KG1 (cell line): ENCODE measurements around the gene HECTD3.
"Not testable (repeated sequence)": the region's sequence is repeated elsewhere in the genome, so short reads cannot be mapped to it uniquely, and the experiment has no call there.

ENCODE experiments used
- DNase-seq: peaks from one replicate; lab custom pipeline; 2025; lab: John Stamatoyannopoulos, UW

HECTD3 gene

DNA sequence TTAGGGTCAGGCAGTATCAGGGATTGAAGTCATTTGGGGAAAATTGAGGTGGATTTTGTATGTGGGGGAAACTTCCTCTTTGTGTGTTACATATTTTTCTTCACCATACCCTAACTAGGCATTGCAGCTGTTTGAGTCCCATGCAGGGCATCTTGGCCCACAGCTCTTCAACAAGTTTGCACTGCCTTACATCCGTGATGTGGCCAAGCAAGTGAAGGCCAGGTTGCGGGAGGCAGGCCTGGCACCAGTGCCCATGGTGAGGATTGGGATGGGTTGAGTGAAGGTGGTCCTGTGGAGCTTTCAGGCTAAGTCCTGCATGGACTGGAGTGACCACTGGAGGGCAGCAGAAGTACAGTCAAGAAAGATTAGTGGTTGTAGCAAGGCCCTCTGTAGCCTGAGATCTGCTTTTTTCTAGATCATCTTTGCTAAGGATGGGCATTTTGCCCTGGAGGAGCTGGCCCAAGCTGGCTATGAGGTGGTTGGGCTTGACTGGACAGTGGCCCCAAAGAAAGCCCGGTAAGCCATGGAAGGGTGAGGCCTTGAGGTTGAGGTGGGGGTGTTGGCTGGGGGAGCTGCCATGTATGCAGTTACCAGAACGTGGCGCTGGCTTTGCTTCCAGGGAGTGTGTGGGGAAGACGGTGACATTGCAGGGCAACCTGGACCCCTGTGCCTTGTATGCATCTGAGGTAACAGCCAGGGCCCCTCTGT, 3.4 kb upstream of the HECTD3 start:
- peak; percentile 44 for DNase-seq

- DNase-seq: no peak
These were observed 2.6 kb upstream of the HECTD3 start for GRCh38 chr1:45013551-45014209.

DNA sequence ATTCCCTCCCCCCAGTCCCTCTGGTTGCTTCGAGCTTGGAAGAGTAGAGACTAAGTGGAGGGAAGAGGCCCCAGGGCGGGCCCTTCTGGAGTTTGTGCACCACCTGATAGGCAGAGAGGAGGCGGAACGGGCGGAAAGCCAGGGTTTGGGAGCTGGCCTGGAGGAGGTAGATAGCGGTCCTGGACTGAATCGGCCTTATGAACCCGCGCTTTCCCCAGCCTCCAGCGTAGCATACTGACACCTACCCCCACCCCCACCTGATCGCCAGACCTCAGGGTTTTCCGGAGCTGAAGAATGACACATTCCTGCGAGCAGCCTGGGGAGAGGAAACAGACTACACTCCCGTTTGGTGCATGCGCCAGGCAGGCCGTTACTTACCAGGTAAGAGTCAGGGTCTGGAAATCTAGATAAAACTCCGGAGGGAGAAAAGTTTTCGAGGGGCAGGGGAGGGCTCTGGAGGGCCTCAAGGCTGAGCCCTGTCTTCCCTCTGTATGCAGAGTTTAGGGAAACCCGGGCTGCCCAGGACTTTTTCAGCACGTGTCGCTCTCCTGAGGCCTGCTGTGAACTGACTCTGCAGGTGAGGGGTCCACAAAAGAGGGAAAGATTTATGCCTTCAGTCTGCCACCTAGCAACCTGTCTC, 1.6 kb upstream of the HECTD3 start:
- peak; percentile 42 for DNase-seq

GRCh38 chr1:45011837-45012638, 914 bp upstream of the HECTD3 start, which contains the start of gene UROD:
Gene UROD (plus strand): TSS chr1:45012254. CDS start chr1:45012266, 12 bp downstream.
- DNase-seq: peak; percentile 89

DNA sequence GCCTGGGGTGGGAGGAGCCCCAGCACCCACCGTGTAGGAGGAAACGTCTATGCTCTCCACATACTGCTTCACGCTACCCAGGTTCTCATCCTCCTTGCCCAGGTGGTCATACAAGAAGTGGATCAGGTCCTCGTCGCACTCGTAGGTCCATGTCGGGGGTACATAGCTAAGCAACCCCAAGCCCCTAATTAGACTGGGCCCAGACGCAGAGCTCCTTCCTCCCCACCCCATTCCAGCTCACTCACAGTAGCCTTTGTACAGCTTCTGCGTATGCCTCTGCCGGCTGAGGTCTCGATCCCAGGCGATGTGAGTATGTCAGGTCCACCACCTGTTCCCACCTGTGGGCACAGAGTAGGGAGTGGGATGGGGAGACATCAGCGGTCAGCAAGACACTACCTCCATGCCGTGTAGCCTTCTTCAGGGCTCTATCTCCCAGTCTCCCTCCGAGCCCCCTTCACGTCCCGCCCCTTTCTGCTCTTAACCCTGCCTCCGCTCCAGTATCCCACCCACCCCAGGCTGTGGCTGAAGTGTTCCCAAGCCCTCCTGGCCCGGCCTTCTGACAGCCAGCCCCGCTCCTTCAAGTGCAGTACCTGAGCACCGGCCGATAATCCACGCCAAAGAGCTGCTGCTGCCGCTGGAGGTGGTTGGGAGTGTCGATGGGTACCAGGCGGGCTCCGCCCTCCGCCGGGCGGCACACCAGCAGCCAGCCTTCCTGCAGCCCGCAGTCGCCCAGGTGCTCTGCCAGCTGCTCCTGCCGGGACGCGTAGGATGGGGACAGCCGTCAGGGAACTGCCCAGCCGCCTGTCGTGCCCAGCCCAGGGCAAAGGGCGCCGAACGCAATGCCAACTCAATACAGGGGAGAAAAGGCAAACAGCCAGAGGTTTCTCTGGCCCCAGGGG, 919 bp downstream of the HECTD3 start:
- DNase-seq: no peak

- DNase-seq: no peak
These were observed 1.7 kb downstream of the HECTD3 start for GRCh38 chr1:45009296-45009865.

DNA sequence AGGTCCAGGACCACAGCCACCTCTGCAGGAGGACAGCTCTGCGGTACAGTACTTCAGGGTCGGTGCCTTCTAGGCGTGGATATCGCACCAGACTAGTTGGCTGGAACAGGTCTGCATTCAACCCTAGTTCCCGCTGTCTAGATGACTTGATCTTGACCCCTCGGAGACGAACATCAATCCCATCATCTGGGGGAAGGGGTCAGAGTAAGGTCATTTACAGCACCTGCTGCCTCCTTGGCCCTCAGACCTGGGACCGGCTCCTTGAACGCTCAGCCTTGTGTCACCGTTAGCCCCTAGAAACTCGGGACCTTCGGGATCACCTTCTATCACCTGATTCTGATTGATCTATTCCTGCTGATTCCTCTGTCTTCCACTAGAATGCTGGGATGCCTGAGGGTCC, 2.6 kb downstream of the HECTD3 start:
- no peak for DNase-seq

DNA sequence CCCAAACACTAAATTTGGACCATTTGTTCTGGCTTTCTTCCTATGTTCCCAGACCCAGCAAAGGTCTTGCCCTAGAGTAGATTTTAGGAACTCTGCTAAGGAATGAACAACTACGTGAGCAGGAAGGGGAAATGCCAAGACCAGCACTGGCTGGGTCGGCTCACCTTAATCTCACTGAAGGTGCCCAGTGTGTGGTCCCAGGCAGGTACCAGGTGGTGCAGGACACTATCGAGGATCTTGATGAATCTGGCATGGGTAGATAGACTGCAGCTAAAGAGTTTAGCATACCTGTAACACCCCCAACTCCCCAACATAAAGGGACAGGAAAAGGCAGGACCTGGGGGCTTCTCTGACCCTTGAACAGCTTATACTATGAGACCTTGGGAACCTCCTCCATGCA, 3.0 kb downstream of the HECTD3 start:
- no peak for DNase-seq

- no peak for DNase-seq
These were observed 3.8 kb downstream of the HECTD3 start for GRCh38 chr1:45007311-45007710.

GRCh38 chr1:45005761-45006160, 5.4 kb downstream of the HECTD3 start:
- no peak for DNase-seq

DNA sequence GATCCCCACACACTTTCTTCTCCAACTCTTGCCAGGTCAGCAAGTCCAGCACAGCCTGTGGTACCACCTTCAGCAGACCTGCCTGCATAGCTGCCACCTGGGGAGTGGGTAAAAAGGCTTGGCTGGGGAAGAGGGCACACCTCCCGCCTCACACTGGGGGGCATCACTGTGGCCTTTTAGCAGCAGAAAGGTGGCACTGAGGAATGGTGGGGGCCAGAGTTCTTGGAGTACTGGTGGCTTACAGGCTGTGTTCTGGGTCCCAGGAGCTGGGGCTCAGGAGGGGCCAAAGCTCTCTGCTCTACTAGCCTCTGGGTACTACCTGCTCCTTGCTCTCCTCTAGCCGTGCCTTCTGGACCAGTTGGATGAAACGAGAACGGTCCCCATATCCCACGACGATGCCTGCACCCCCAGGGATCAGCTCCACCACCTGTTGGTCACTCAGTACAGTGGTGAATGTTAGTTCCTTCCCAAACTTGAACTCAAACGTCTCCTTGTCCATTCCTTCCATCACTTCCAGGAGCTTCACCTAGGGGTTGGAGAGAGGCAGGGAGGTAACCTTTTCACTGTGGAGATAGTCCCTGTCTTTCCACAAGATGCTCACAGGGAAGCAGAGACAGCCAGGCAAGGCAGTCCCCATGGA, 6.7 kb downstream of the HECTD3 start:
- no peak for DNase-seq

DNA sequence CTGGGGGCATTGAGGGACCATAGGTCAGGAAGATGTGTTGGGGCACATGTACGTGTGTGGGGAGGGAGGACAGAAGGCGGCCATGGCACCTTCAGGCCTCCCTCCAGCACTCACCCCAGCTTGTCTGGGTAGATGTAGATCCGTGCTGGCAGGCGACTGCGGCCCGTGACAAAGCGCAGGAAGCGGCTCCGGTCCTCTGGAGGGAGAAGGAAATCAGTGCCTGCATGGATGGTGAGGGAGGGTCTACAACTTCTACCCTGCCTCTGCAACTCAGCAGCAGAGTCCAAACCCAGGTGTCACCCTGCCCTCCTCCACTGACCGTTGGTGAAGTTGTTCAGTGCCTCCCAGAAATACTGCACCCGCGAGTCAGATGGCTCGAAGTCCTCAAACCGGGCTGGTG, 7.4 kb downstream of the HECTD3 start:
- DNase-seq: no peak

DNA sequence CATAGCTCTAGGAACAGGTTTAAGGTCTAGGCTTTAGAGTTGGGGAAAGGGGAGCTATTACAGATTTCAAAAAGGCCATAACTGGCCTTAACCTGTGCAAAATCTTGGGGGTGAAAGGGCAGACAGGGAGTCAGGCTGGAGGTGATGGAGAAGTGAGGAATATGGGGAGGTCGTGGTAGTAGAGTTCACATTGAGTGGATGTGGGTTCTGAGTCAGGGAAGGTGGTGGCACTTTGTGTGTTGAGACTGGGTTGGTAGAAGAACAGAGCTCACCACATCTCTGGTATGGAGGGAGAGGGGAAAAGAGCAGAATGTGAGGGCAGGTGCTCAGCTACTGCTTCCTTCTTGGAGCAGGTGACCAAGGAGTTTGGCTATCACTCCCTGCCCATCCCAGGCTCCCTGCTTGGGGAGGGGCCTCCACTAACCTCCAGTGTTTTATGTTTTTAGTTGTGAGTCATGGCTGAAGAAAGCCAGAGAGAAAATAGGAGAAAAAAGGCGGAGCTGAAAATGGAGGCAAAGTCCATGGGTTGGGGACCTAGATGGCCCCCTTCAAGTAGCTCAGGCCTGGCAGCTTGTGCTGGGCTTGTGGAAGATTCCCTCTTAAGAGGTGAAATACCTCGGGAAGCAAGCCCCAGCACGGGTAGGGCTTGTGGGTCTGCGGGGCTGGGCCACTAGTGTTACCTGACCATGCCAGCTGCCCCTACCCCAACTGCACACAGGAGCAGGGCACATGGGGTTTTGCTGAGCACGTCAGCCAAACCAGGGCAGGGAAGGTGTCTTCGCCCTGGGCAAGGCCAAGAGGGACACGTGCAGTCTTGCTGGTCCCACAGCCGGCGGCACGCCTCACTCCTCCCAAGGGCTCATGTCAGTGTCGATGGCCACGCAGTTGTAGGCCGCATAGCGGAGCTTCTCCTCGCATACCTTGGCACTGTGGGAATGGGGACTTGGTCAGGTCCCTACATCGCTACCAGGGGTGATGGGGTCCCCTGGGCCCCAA, 8.2 kb downstream of the HECTD3 start:
- DNase-seq: no peak

- DNase-seq: not testable (repeated sequence)
These were observed 9.5 kb downstream of the HECTD3 start for GRCh38 chr1:45001576-45001975.

DNA sequence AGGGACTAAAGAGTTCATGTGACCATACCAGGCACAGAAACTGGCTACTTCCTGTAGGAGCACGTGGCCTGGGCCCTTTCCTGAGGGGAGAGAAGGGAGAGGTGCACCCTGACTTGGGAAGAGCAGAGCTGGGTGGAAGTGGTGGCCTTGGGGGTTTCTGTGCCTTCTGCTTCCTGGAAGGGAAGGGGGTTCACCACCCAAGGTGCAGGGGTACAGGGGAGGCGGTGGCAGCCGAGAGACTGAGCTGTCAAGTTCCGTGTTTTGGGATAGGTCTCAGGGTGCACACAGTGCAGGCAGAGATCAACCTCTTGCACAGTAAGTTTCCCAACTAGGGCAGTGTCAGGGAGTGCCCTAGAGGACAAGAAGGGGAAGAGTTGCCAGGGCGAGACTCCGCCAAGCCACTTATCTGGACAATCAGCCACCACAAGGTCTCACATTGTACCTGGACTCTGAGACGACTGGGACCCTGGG, 10.1 kb downstream of the HECTD3 start:
- no peak for DNase-seq

- no peak for DNase-seq
These were observed 11.9 kb downstream of the HECTD3 start for GRCh38 chr1:44999232-44999631.

DNA sequence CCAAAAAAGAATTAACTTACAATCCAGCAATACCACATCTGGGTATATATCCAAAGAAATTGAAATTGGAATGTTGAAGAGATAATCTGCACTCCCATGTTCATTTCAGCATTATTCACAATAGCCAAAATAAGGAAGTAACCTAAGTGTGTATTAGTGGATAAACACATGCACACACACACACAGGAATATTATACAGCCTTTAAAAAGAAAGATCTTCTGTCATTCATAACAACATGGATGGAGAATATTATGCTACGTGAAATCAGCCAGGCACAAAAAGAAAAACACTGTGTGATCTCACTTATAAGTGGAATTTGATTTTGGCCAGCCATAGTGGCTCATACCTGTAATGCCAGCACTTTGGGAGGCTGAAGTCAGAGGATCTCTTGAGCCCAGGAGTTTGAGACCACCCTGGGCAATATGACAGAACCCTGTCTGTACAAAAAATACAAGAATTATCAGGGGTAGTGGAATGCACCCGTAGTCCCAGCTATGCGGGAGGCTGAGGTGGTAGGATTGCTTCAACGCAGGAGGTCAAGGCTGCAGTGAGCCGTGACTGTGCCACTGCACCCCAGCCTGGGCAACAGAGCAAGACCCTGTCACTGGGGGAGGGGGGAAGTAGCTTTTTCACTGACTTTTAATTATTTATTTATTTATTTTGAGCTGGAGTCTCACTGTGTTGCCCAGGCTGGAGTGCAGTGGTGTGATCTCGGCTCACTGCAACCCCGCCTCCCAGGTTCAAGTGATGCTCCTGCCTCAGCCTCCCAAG, 15.5 kb downstream of the HECTD3 start:
- DNase-seq: no peak

DNA sequence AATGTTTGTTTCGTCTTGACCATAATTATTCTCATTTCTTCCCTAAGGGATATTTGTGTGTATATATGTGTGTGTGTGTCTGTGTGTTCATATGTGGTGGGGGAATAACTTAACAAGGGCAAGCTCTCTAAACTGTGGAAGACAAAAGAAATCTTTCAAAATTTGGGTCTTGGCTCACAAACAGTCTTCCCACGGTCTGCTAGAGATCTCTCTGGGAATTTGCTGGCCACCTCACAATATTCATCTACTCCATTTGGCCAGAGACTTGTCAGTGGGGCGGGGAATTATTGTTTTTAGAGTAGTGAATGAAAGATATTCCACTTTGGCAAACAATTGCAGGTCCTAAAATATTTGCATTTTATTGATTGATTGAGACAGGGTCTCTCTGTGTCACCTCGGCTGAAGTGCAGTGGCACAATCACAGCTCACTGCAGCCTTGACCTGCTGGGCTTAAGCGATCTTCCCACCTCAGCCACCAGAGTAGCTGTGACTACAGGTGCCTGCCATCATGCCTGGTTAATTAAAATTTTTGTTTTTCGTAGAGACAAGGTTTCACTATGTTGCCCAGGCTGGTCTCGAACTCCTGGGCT, 16.7 kb downstream of the HECTD3 start:
- DNase-seq: no peak
